Thoracic aorta (tissue), 2 donors: Measurements from ENCODE around the gene DENND2A. TPM values are rescaled to one million over a fixed set of nuclear protein-coding genes. Genes with fewer than 3 reads are reported as not detected.

Source experiments
- ATAC-seq: fragments of 150-250 bp; one replicate; pipeline ENCODE4 v1.8.0; 2017; ENCODE audit warnings: low read depth; ENCODE audit not compliant: insufficient number of reproducible peaks, low FRiP score
- DNase-seq: peaks from one replicate; pipeline ENCODE4 v3.0.0-alpha.2; 2020; ENCODE audit warnings: low spot score
- H3K27ac ChIP-seq, 2 donors: fragments of 200-600 bp; sonication (generic); 1 replicate in 1 of 2; 2 replicates in 1 of 2; pipeline ENCODE4 v1.5.1; 2016; ENCODE audit warnings: mild to moderate bottlenecking in 2 of 2, moderate library complexity in 2 of 2
- H3K27me3 ChIP-seq: fragments of 200-600 bp; sonication (generic); replicated peaks from 2 replicates; pipeline ENCODE4 v1.6.0; 2016; ENCODE audit warnings: mild to moderate bottlenecking; ENCODE audit not compliant: insufficient read depth
- H3K36me3 ChIP-seq: fragments of 200-600 bp; sonication (generic); one replicate; pipeline ENCODE4 v1.5.1; 2016
- H3K4me1 ChIP-seq, 2 donors: fragments of 200-600 bp; sonication (generic); 1 replicate in 1 of 2; 2 replicates in 1 of 2; pipeline versions ENCODE4 v1.5.1 to v1.6.0; 2016; ENCODE audit warnings: low read depth in 2 of 2, mild to moderate bottlenecking in 1 of 2; ENCODE audit not compliant: control insufficient read depth in 1 of 2
- H3K4me3 ChIP-seq: fragments of 200-600 bp; sonication (generic); 2 replicates; pipeline ENCODE4 v1.5.1; 2016; ENCODE audit warnings: mild to moderate bottlenecking
- H3K9me3 ChIP-seq: fragments of 200-600 bp; sonication (generic); 2 replicates; pipeline ENCODE4 v1.5.1; 2016
- total RNA-seq, 2 donors: library from RNA; depleted of rRNA; stranded (reverse); fragments of >200 nt; gene quantifications; one replicate each; pipeline versions ENCODE4 v1.1.0 to v1.2.3, GENCODE V29; 2016
- TF ChIP-seq, protein P1 (sequence below): fragments of 200-600 bp; sonication (generic); IDR thresholded peaks from one replicate; pipeline ENCODE4 v1.5.1; 2019; ENCODE audit warnings: antibody characterized with exemption

Gene DENND2A, protein sequence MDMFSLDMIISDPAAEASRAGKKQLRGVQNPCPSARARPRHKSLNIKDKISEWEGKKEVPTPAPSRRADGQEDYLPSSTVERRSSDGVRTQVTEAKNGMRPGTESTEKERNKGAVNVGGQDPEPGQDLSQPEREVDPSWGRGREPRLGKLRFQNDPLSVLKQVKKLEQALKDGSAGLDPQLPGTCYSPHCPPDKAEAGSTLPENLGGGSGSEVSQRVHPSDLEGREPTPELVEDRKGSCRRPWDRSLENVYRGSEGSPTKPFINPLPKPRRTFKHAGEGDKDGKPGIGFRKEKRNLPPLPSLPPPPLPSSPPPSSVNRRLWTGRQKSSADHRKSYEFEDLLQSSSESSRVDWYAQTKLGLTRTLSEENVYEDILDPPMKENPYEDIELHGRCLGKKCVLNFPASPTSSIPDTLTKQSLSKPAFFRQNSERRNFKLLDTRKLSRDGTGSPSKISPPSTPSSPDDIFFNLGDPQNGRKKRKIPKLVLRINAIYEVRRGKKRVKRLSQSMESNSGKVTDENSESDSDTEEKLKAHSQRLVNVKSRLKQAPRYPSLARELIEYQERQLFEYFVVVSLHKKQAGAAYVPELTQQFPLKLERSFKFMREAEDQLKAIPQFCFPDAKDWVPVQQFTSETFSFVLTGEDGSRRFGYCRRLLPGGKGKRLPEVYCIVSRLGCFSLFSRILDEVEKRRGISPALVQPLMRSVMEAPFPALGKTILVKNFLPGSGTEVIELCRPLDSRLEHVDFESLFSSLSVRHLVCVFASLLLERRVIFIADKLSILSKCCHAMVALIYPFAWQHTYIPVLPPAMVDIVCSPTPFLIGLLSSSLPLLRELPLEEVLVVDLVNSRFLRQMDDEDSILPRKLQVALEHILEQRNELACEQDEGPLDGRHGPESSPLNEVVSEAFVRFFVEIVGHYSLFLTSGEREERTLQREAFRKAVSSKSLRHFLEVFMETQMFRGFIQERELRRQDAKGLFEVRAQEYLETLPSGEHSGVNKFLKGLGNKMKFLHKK
- total RNA-seq, result 1 to 10 TPM; 4.9 to 5.1 TPM

DNA sequence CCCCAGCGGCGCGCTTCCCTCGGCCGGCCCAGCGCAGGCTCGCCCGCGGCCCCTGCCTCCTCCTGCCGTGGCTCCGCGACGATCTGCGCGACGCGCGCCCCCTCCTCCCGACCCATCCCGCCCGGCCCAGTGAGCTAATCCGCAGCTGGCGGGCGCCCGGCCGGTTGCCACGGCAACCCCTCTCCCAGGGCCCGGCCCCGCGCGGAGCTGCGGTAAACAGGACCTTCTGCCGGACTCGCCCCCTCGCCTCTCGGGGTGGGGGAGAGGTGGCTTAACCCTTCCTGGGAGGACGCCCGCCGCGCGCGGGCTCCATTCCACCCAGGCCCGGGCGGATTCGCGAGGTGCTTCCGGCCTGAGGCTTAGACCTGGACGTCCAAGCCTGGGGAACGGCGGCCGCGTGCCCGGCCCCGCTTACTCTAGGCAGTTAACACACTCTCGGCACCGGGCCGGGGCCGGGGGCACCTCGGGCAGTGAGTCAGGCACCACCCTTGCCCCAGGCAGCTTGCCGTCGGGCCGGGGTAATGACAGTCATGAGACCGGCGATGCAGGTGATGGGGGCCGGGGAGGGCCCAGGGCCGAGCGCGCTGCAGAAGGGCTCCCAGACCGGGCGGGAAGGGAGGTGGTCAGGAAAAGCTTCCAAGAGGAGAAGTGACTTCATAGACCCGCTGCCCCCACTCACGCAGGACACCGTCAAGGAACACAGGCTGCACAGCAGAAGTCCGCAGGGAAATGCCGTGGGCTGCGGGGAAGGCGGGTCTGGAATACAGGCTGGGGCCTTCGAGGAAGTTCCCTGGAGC is at the start of gene DENND2A:
TSS of gene DENND2A (minus strand) at position 87 of the 797 bp plus-strand sequence. CDS start 38,416 bp downstream, outside the sequence.
- no peak for DNase-seq
- no peak for ATAC-seq
- Histone ChIP-seq H3K4me1 (peaks cover 3 to 15% of the 10 kb centered on the region in 2 donors), H3K27me3 (no peaks in the 10 kb centered on the region), H3K4me3 (peak within 1 kb of the TSS; percentile 72), H3K27ac (no peak within 1 kb of the TSS), H3K36me3 (no peaks in the 10 kb centered on the region), H3K9me3 (no peaks in the 10 kb centered on the region)
- TF ChIP-seq, protein P1, sequence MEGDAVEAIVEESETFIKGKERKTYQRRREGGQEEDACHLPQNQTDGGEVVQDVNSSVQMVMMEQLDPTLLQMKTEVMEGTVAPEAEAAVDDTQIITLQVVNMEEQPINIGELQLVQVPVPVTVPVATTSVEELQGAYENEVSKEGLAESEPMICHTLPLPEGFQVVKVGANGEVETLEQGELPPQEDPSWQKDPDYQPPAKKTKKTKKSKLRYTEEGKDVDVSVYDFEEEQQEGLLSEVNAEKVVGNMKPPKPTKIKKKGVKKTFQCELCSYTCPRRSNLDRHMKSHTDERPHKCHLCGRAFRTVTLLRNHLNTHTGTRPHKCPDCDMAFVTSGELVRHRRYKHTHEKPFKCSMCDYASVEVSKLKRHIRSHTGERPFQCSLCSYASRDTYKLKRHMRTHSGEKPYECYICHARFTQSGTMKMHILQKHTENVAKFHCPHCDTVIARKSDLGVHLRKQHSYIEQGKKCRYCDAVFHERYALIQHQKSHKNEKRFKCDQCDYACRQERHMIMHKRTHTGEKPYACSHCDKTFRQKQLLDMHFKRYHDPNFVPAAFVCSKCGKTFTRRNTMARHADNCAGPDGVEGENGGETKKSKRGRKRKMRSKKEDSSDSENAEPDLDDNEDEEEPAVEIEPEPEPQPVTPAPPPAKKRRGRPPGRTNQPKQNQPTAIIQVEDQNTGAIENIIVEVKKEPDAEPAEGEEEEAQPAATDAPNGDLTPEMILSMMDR, result no peak

DNA sequence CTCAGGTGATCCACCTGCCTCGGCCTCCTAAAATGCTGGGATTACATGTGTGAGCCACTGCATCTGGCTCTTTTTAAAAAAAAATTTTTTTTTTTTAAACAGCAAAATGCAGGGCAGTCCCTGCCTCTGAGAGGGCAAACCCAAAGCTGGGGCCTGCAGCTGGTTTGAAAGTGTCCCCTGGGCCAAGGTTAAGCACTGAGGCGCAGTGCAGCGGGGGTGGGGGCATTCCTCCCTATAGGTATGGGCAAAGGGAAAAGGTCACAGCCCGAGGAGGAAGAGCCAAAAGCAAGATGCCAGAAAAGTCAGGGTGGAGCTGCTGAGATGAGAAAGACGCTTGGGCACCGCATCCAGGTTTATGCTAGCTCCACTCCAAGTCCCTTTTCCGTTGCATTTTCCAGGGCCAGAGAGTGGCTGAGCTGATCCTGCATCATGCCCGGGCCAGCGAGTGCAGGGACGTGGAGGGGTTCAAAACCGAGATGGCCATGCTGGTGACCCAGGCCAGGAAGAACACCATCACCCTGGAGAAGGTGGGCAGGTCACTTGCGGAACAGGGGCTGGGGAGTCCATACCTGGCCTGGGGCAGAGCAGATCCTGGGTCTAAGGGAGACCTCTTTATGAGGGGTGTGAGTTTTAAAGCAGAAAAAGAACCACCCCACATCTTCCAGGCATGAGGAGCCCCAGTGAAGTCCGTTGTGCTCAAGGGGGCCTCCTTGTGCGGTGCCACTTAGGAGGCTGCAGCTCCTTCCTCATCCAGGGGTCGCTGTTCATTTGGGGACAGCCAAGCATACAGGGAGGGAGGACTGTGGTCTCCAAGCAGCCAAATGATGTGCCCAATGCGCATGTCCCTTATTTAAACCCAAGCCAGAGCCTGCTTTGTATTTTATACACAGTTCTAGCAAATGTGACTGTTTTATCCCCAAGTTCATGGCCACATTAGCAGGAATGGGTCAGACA is 48.9 kb upstream of the DENND2A start:
- TF ChIP-seq, protein P1, result no peak
- Histone ChIP-seq H3K27me3 (no peaks in the 10 kb centered on the region), H3K9me3 (no peaks in the 10 kb centered on the region), H3K4me3 (no peak overlapping the region), H3K27ac (no peak overlapping the region), H3K4me1 (no peaks in the 10 kb centered on the region), H3K36me3 (peaks cover 21% of the 10 kb centered on the region)
- DNase-seq (no peak), ATAC-seq (no peak)

DNA sequence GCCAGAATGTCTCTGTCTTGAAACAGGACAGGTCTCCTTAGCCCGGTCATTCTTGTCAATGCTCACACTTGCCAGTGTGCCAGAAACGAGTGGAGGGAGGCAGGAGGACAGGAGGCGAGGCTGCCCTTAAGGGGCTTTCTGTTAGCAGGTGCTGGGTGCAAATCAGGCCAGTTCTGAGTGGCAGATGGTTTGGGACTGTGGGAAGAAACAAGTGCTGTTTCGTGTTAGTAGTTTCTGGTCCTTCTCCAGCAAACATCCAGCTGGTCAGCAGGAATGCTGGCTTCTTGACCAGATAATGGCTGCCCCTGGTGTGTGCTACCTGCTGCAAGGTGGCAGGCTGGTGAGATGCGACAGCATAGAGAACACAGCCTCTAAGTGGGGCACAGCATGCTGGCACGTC is 47.7 kb upstream of the DENND2A start:
- no peak for ATAC-seq
- H3K27ac ChIP-seq, result no peak overlapping the region
- no peaks in the 10 kb centered on the region for H3K27me3 ChIP-seq
- H3K36me3 ChIP-seq, result peaks cover 26% of the 10 kb centered on the region
- no peaks in the 10 kb centered on the region for H3K4me1 ChIP-seq
- no peaks in the 10 kb centered on the region for H3K9me3 ChIP-seq
- H3K4me3 ChIP-seq, result no peak overlapping the region
- DNase-seq, result no peak
- TF ChIP-seq, protein P1, result no peak

DNA sequence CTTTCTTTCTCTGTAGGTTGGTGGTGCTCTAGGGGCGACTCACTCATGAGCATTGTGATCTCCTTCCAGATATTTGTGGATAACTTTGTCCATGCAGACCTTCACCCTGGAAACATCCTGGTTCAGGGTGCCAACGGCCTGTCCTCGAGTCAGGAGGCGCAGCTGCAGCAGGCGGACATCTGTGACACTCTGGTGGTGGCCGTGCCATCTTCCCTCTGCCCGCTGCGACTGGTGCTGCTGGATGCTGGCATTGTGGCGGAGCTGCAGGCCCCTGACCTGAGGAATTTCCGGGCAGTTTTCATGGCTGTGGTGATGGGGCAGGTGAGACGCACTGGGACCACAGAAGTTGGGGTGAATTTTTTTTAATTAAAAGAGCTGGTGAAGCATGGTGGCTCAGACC is 46.3 kb upstream of the DENND2A start:
- TF ChIP-seq, protein P1, result no peak
- Histone ChIP-seq H3K27ac (no peak overlapping the region), H3K4me3 (no peak overlapping the region), H3K36me3 (peaks cover 26% of the 10 kb centered on the region), H3K27me3 (no peaks in the 10 kb centered on the region), H3K9me3 (no peaks in the 10 kb centered on the region), H3K4me1 (no peaks in the 10 kb centered on the region)
- DNase-seq (no peak), ATAC-seq (no peak)
